Astrocyte of the spinal cord (primary cell): ENCODE measurements around the gene SH3GL3.

Source experiments
- DNase-seq: peaks from one replicate; pipeline ENCODE4 v3.0.0; 2011; ENCODE audit warnings: low read depth, low spot score
- H3K4me3 ChIP-seq: 2 replicates; pipeline ENCODE4 v1.5.1; 2011; ENCODE audit warnings: low read depth, mild to moderate bottlenecking, low read length, moderate library complexity
- CTCF ChIP-seq: IDR thresholded peaks from 2 replicates; pipeline ENCODE4 v1.5.1; 2012; ENCODE audit warnings: low read depth, mild to moderate bottlenecking, low read length, inconsistent platforms
- in situ Hi-C: cut with HindIII; loops from 2 replicates; pipeline ENCODE4 v1.10.0; 2017; ENCODE audit warnings: low sequenced_read_pairs

Gene SH3GL3

GRCh38 chr15:83449937-83450506 lies 2.9 kb downstream of the SH3GL3 start:
- TF ChIP-seq CTCF, result no peak
- no peak overlapping the region for H3K4me3 ChIP-seq
- in situ Hi-C loops, result no loop called here
- DNase-seq, result peak; percentile 3

- in situ Hi-C loops, result no loop called here
- no peak overlapping the region for H3K4me3 ChIP-seq
- DNase-seq, result no peak
- TF ChIP-seq CTCF, result no peak
Observed at GRCh38 chr15:83457149-83457548, 10.0 kb downstream of the SH3GL3 start.

GRCh38 chr15:83458381-83458780 lies 11.2 kb downstream of the SH3GL3 start:
- in situ Hi-C loops, result no loop called here
- H3K4me3 ChIP-seq, result no peak overlapping the region
- TF ChIP-seq CTCF, result no peak
- no peak for DNase-seq

GRCh38 chr15:83462026-83462425 lies 14.9 kb downstream of the SH3GL3 start:
- no peak for DNase-seq
- no peak overlapping the region for H3K4me3 ChIP-seq
- no peak for TF ChIP-seq CTCF
- in situ Hi-C loops, result no loop called here

- TF ChIP-seq CTCF, result no peak
- in situ Hi-C loops, result no loop called here
- no peak overlapping the region for H3K4me3 ChIP-seq
- DNase-seq, result no peak
Observed at GRCh38 chr15:83462953-83463433, 15.9 kb downstream of the SH3GL3 start.

- in situ Hi-C loops, result no loop called here
- no peak overlapping the region for H3K4me3 ChIP-seq
- no peak for TF ChIP-seq CTCF
- no peak for DNase-seq
Observed at GRCh38 chr15:83470887-83471286, 23.7 kb downstream of the SH3GL3 start.
